Endothelial cell (in vitro differentiated cells): ENCODE results near the gene CSNK1D. TPM values are rescaled to one million over a fixed set of nuclear protein-coding genes. Genes with fewer than 3 reads are reported as not detected.

Source experiments
- DNase-seq: peaks from one replicate; pipeline ENCODE4 v3.0.0; 2021; ENCODE audit warnings: low spot score
- H3K27ac Mint-ChIP-seq: one replicate; pipeline ENCODE4 v1.8.0; 2021; ENCODE audit warnings: mixed read lengths, inconsistent platforms; ENCODE audit not compliant: unreplicated experiment
- H3K27me3 Mint-ChIP-seq: one replicate; pipeline ENCODE4 v1.8.0; 2021; ENCODE audit warnings: mild to moderate bottlenecking, moderate library complexity, mixed read lengths, inconsistent platforms; ENCODE audit not compliant: unreplicated experiment
- H3K36me3 Mint-ChIP-seq: one replicate; pipeline ENCODE4 v1.8.0; 2021; ENCODE audit warnings: mild to moderate bottlenecking, low read depth, mixed read lengths, inconsistent platforms; ENCODE audit not compliant: unreplicated experiment
- H3K4me1 Mint-ChIP-seq: one replicate; pipeline ENCODE4 v1.8.0; 2021; ENCODE audit warnings: mild to moderate bottlenecking, mixed read lengths, inconsistent platforms; ENCODE audit not compliant: unreplicated experiment
- H3K4me3 Mint-ChIP-seq: one replicate; pipeline ENCODE4 v1.8.0; 2021; ENCODE audit warnings: mild to moderate bottlenecking, mixed read lengths, inconsistent platforms; ENCODE audit not compliant: unreplicated experiment
- H3K9me3 Mint-ChIP-seq: one replicate; pipeline ENCODE4 v1.8.0; 2021; ENCODE audit warnings: mixed read lengths, inconsistent platforms; ENCODE audit not compliant: unreplicated experiment
- CTCF ChIP-seq: fragments of 200-600 bp; sonication (generic); IDR thresholded peaks from one replicate; pipeline ENCODE4 v1.5.0; 2021; ENCODE audit warnings: antibody characterized with exemption; ENCODE audit not compliant: unreplicated experiment
- total RNA-seq: library from RNA; stranded (reverse); fragmentation: NEBNext Ultra II Directional; extraction: Animal tissue kit (Norgen Biotek cat#: 25700); gene quantifications from one replicate; pipeline ENCODE4 v1.2.1, GENCODE V29; 2021; ENCODE audit not compliant: unreplicated experiment

CSNK1D gene
- total RNA-seq, 1 donor from 2014 or later = 149 TPM

GRCh38 chr17:82297714-82298537, 24.4 kb upstream of the CSNK1D start:
- H3K4me3 Mint-ChIP-seq = no peak overlapping the region
- DNase-seq = no peak
- no peaks in the 10 kb centered on the region for H3K36me3 Mint-ChIP-seq
- peaks cover 6% of the 10 kb centered on the region for H3K27me3 Mint-ChIP-seq
- no peak overlapping the region for H3K27ac Mint-ChIP-seq
- H3K9me3 Mint-ChIP-seq = no peaks in the 10 kb centered on the region
- TF ChIP-seq CTCF = no peak
- H3K4me1 Mint-ChIP-seq = no peaks in the 10 kb centered on the region

GRCh38 chr17:82297280-82297713, 23.8 kb upstream of the CSNK1D start:
- Mint-ChIP-seq H3K4me3 (no peak overlapping the region), H3K27ac (no peak overlapping the region), H3K4me1 (no peaks in the 10 kb centered on the region), H3K27me3 (peaks cover 6% of the 10 kb centered on the region), H3K36me3 (no peaks in the 10 kb centered on the region), H3K9me3 (no peaks in the 10 kb centered on the region)
- DNase-seq = no peak
- TF ChIP-seq CTCF = no peak

- H3K4me1 Mint-ChIP-seq = no peaks in the 10 kb centered on the region
- H3K36me3 Mint-ChIP-seq = no peaks in the 10 kb centered on the region
- no peak for TF ChIP-seq CTCF
- H3K4me3 Mint-ChIP-seq = no peak overlapping the region
- no peak overlapping the region for H3K27ac Mint-ChIP-seq
- peaks cover 6% of the 10 kb centered on the region for H3K27me3 Mint-ChIP-seq
- DNase-seq = no peak
- no peaks in the 10 kb centered on the region for H3K9me3 Mint-ChIP-seq
Measured at GRCh38 chr17:82296511-82297279, 23.2 kb upstream of the CSNK1D start.

GRCh38 chr17:82295472-82295814, 21.9 kb upstream of the CSNK1D start:
- H3K4me3 Mint-ChIP-seq = no peak overlapping the region
- no peaks in the 10 kb centered on the region for H3K9me3 Mint-ChIP-seq
- H3K27ac Mint-ChIP-seq = no peak overlapping the region
- DNase-seq = no peak
- no peaks in the 10 kb centered on the region for H3K36me3 Mint-ChIP-seq
- no peak for TF ChIP-seq CTCF
- H3K27me3 Mint-ChIP-seq = peaks cover 6% of the 10 kb centered on the region
- H3K4me1 Mint-ChIP-seq = no peaks in the 10 kb centered on the region
